Ovary (tissue), 9 donors: ENCODE data around the gene SGK1. TPM values are rescaled to one million over a fixed set of nuclear protein-coding genes. Genes with fewer than 3 reads are reported as not detected.
"Not testable (repeated sequence)": the region's sequence is repeated elsewhere in the genome, so short reads cannot be mapped to it uniquely, and the experiment has no call there.

Source experiments
- DNase-seq, 5 donors: peaks; one replicate each; pipeline ENCODE4 v3.0.0-alpha.2; 2019 to 2020
- H3K27ac ChIP-seq, 2 donors: fragments of 200-600 bp; one replicate each; pipeline versions ENCODE4 v1.5.1 to v1.8.0; 2019 to 2022
- H3K27me3 ChIP-seq: fragments of 200-600 bp; one replicate; pipeline ENCODE4 v1.8.0; 2022
- H3K36me3 ChIP-seq: fragments of 200-600 bp; sonication (generic); one replicate; pipeline ENCODE4 v1.5.1; 2019
- H3K4me1 ChIP-seq: one replicate; pipeline ENCODE4 v1.8.1; 2013; ENCODE audit warnings: mild to moderate bottlenecking, moderate library complexity; ENCODE audit not compliant: insufficient read depth
- H3K4me3 ChIP-seq: fragments of 200-600 bp; sonication (generic); one replicate; pipeline ENCODE4 v1.5.1; 2017
- H3K9me3 ChIP-seq, 2 donors: fragments of 200-600 bp in 1 of 2; sonication (generic) in 1 of 2; one replicate each; pipeline versions ENCODE4 v1.5.1 to v1.8.1; 2013 to 2019; ENCODE audit warnings: mild to moderate bottlenecking in 1 of 2, moderate library complexity in 1 of 2
- EP300 ChIP-seq: sonication (generic); formaldehyde crosslinking; IDR thresholded peaks from one replicate; pipeline ENCODE4 v1.6.1; 2017; ENCODE audit warnings: antibody characterized with exemption
- POLR2A ChIP-seq: fragments of 450-650 bp; IDR thresholded peaks from one replicate; pipeline ENCODE4 v1.6.1; 2017; ENCODE audit warnings: antibody characterized with exemption, mild to moderate bottlenecking, moderate library complexity
- WGBS, 3 donors: extraction: QIAGEN DNeasy Blood & Tissue Kit in 1 of 3; methylation state at CpG; one replicate each; pipeline versions ENCODE4 v1.1.5 to v1.1.7; 2013 to 2017; 5-methylcytosine and 5-hydroxymethylcytosine counted together
- intact Hi-C, 4 donors: fragments of 100-400 bp; cut with DNase I; formaldehyde crosslinking; loops; one replicate each; pipeline versions ENCODE4 v1.11.0 to v1.15.1; 2022 to 2023
- polyA plus RNA-seq, 2 donors: library from polyadenylated mRNA; stranded (reverse); fragments of 200-250 nt in 1 of 2; fragments of 350-450 nt in 1 of 2; fragmentation: Illumina TruSeq in 1 of 2; extraction: RNeasy Lipid Tissue Mini Kit (QIAGEN cat#74804) in 1 of 2; gene quantifications; one replicate each; pipeline ENCODE4 v1.2.3, GENCODE V29; 2013 to 2014
- total RNA-seq, 7 donors: library from RNA; depleted of rRNA in 2 of 7; stranded (reverse); fragments of >200 nt in 2 of 7; fragmentation: NEBNext Ultra II Directional in 3 of 7; extraction: Animal tissue kit (Norgen Biotek cat#: 25700) in 3 of 7; gene quantifications; one replicate each; pipeline versions ENCODE4 v1.1.0 to v1.2.4, GENCODE V29; 2016 to 2023
- TF ChIP-seq, protein P1 (sequence below), 3 donors: fragments of 450-650 bp in 2 of 3; fragments of 200-600 bp in 1 of 3; IDR thresholded peaks; one replicate each; pipeline versions ENCODE4 v1.5.1 to v1.8.0; 2016 to 2022; ENCODE audit warnings: antibody characterized with exemption in 3 of 3, mild to moderate bottlenecking in 1 of 3
- donor health status: DM: no; HTN: no; CAD: no; lungs with moderate emphysema.
- donor health status: DM: no; HTN: no; CAD: no.
- donor health status: Bipolar disorder and iron deficiency.
- donor health status: DM: yes; HTN: yes; CAD: no.
- donor health status: DM: no; HTN: no; CAD: no.
- donor health status: DM: yes; HTN: yes; CAD: no.

SGK1 gene
- total and polyA plus RNA-seq, 9 donors = 124 to 610 (median 174) TPM

DNA sequence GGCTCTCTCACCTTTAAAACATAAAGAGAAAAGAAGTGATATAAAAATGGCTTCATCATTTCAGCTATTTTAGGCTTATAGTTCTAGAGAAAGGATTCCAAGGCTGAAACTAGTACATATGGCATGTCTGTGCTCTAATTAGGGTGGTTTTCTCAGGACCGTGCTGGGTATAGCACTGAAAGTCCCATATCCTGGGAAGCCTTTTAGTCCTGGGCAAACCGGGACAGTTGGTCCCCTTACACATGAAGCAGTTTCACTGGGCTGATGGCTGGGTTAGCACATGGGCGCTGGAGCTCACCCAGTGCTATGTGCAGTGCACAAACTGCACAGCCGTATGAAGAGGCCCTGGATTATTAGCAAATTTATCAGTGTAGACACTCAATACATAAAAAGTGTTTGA, 110.5 kb downstream of the SGK1 start:
- Histone ChIP-seq H3K9me3 (no peaks in the 10 kb centered on the region), H3K27me3 (no peaks in the 10 kb centered on the region), H3K4me3 (no peak overlapping the region), H3K36me3 (no peaks in the 10 kb centered on the region), H3K4me1 (no peaks in the 10 kb centered on the region), H3K27ac (no peak overlapping the region)
- DNase-seq = no peak
- WGBS, 3 donors = 92 to 96% (median 95%) methylated on average over 4 of the region's 4 CpGs
- intact Hi-C loops = no loop called here
- TF ChIP-seq POLR2A (no peak), EP300 (no peak)
- TF ChIP-seq, protein P1, sequence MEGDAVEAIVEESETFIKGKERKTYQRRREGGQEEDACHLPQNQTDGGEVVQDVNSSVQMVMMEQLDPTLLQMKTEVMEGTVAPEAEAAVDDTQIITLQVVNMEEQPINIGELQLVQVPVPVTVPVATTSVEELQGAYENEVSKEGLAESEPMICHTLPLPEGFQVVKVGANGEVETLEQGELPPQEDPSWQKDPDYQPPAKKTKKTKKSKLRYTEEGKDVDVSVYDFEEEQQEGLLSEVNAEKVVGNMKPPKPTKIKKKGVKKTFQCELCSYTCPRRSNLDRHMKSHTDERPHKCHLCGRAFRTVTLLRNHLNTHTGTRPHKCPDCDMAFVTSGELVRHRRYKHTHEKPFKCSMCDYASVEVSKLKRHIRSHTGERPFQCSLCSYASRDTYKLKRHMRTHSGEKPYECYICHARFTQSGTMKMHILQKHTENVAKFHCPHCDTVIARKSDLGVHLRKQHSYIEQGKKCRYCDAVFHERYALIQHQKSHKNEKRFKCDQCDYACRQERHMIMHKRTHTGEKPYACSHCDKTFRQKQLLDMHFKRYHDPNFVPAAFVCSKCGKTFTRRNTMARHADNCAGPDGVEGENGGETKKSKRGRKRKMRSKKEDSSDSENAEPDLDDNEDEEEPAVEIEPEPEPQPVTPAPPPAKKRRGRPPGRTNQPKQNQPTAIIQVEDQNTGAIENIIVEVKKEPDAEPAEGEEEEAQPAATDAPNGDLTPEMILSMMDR (IDR thresholded peaks at IDR 0.05) = no peak

GRCh38 chr6:134205366-134205765, 112.5 kb downstream of the SGK1 start:
- Histone ChIP-seq H3K27ac (no peak overlapping the region), H3K4me3 (no peak overlapping the region), H3K36me3 (no peaks in the 10 kb centered on the region), H3K4me1 (peaks cover 2% of the 10 kb centered on the region), H3K9me3 (no peaks in the 10 kb centered on the region), H3K27me3 (no peaks in the 10 kb centered on the region)
- no peak for TF ChIP-seq EP300
- TF ChIP-seq, protein P1 (IDR thresholded peaks at IDR 0.05) = no peak
- no peak for TF ChIP-seq POLR2A
- WGBS, 3 donors = 93 to 94% (median 93%) methylated on average over 4 of the region's 4 CpGs
- intact Hi-C loops = no loop called here
- DNase-seq = no peak

DNA sequence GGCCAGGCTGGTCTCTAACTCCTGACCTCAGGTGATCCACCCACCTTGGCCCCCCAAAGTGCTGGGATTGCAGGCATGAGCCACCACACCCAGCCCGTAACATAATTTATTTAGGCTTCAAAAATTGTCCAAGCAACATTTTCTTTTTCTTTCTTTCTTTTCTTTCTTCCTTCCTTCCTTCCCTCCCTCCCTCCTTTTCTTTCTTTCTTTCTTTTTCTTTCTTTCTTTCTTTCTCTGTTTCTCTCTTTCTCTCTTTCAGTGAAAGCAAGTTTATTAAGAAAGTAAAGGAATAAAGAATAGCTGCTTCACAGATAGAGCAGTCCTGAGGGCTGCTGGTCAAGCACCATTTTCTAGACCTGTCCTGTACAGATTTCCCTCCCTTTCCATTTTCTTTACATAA, 113.2 kb downstream of the SGK1 start:
- H3K9me3 ChIP-seq, H3K27me3 ChIP-seq, H3K4me3 ChIP-seq, intact Hi-C loops, H3K36me3 ChIP-seq, H3K27ac ChIP-seq, DNase-seq, H3K4me1 ChIP-seq: not testable (repeated sequence)
- 93 to 100% (median 96%) methylated on average over 1 of the region's 1 CpG for WGBS, 3 donors

DNA sequence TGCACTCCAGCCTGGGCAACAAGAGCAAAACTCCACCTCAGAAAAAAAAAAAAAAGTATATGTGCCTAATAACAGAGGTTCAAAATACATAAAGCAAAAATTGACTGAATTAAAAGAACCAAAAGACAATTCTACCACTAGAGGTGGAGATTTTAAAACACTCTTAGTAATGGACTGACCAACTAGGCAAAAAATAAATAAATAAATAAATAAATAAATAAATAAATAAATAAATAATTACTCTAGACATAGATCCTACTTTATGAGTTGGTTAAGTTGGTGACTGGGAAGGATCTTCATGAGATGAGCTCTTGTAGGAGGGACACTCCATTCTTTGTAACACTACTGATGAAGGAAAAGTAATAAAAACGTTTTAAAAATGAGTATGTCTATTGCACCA, 113.9 kb downstream of the SGK1 start:
- intact Hi-C loops = no loop called here
- Histone ChIP-seq H3K36me3 (no peaks in the 10 kb centered on the region), H3K4me1 (peaks cover 2% of the 10 kb centered on the region), H3K4me3 (no peak overlapping the region), H3K27me3 (no peaks in the 10 kb centered on the region), H3K27ac (no peak overlapping the region), H3K9me3 (no peaks in the 10 kb centered on the region)
- DNase-seq = no peak
- TF ChIP-seq EP300 (no peak), POLR2A (no peak)
- TF ChIP-seq, protein P1 (IDR thresholded peaks at IDR 0.05) = no peak
- WGBS, 3 donors = 89 to 92% (median 91%) methylated on average over 1 of the region's 1 CpG

DNA sequence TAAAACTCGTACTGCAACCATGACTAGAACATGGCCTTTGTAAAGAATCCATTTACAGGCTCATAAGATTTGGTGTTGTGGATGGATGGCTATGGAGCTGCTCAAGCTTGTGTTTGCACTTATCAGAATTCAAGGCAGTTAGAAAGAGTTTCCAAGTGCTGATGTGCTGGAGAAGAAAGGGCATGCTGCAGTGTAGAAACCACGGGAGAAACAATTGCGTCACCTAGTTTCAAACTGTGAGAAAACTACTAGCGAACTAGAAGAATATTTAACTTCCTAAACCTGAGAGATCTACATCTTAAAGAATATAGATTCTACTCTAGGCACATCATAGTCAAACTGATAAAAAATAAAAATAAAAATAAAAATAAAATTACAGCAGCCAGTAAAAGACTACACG, 116.2 kb downstream of the SGK1 start:
- no peak overlapping the region for H3K27ac ChIP-seq
- DNase-seq = no peak
- H3K4me3 ChIP-seq = no peak overlapping the region
- intact Hi-C loops = no loop called here
- H3K4me1 ChIP-seq = peaks cover 7% of the 10 kb centered on the region
- whole genome bisulfite sequencing, 3 donors = 83 to 87% (median 85%) methylated on average over 5 of the region's 5 CpGs
- no peaks in the 10 kb centered on the region for H3K27me3 ChIP-seq
- H3K9me3 ChIP-seq = no peaks in the 10 kb centered on the region
- H3K36me3 ChIP-seq = no peaks in the 10 kb centered on the region
- TF ChIP-seq POLR2A (no peak), EP300 (no peak)
- TF ChIP-seq, protein P1 (IDR thresholded peaks at IDR 0.05) = no peak
